IMR-90 (cell line): ENCODE data around the gene CNOT6. TPM values are rescaled to one million over a fixed set of nuclear protein-coding genes. Genes with fewer than 3 reads are reported as not detected.

Source experiments
- ATAC-seq: fragments of 200-7000 bp; cut with Tn5 transposase; 2 replicates; pipeline ENCODE4 v1.9.1; 2020; ENCODE audit warnings: low read depth, mild to moderate bottlenecking, moderate library complexity
- BruUV-seq: library from RNA; stranded (reverse); fragments of 400-500 nt; replicated peaks from 2 replicates; lab custom pipeline; 2021; lab: Mats Ljungman, UMichigan
- CTCF ChIA-PET: fragments of 300-600 bp; formaldehyde crosslinking; extraction: SDS; loops from one replicate; lab custom pipeline; 2021; ENCODE audit warnings: antibody characterized with exemption; lab: Yijun Ruan, JAX
- POLR2A ChIA-PET: fragments of 300-600 bp; sonication (Branson Sonifier 250); formaldehyde crosslinking; loops from one replicate; lab custom pipeline; 2022; ENCODE audit warnings: antibody characterized with exemption; ENCODE audit not compliant: unreplicated experiment; lab: Charles Lee
- DNase-seq: peaks from one replicate; pipeline ENCODE4 v3.0.0; 2013
- H2AFZ ChIP-seq: replicated peaks from 2 replicates; pipeline ENCODE3; 2013; ENCODE audit warnings: low read length, mild to moderate bottlenecking; ENCODE audit not compliant: poor library complexity
- H2AK5ac ChIP-seq: 2 replicates; pipeline ENCODE4 v1.6.1; 2013; ENCODE audit warnings: low read depth, low read length, inconsistent platforms
- H2AK9ac ChIP-seq: replicated peaks from 2 replicates; pipeline ENCODE3; 2013; ENCODE audit warnings: mild to moderate bottlenecking, low read depth, low read length, moderate library complexity; ENCODE audit not compliant: poor library complexity
- H2BK120ac ChIP-seq: 2 replicates; pipeline ENCODE4 v1.6.1; 2013; ENCODE audit warnings: low read depth, low read length, inconsistent platforms
- H2BK15ac ChIP-seq: 3 replicates; pipeline ENCODE4 v1.6.1; 2013; ENCODE audit warnings: low read depth, low read length, inconsistent platforms
- H2BK20ac ChIP-seq: 2 replicates; pipeline ENCODE4 v1.6.1; 2013; ENCODE audit warnings: low read depth, mild to moderate bottlenecking, inconsistent platforms, low read length, moderate library complexity
- H2BK5ac ChIP-seq: 2 replicates; pipeline ENCODE4 v1.6.1; 2013; ENCODE audit warnings: mild to moderate bottlenecking, low read depth, low read length, inconsistent platforms; ENCODE audit not compliant: poor library complexity, severe bottlenecking
- H3K14ac ChIP-seq: replicated peaks from 2 replicates; pipeline ENCODE4 v1.6.1; 2013; ENCODE audit warnings: low read depth, low read length, inconsistent platforms
- H3K18ac ChIP-seq: 2 replicates; pipeline ENCODE4 v1.6.1; 2013; ENCODE audit warnings: low read depth, low read length, control low read depth
- H3K23ac ChIP-seq: 2 replicates; pipeline ENCODE4 v1.6.1; 2013; ENCODE audit warnings: low read depth, low read length, inconsistent platforms
- H3K27ac ChIP-seq: 2 replicates; pipeline ENCODE4 v1.5.1; 2013; ENCODE audit warnings: mild to moderate bottlenecking, control low read depth, low read length; ENCODE audit not compliant: insufficient read depth
- H3K27me3 ChIP-seq: 2 replicates; pipeline ENCODE4 v1.6.1; 2013; ENCODE audit warnings: low read length; ENCODE audit not compliant: control insufficient read depth, insufficient read depth
- H3K36me3 ChIP-seq: 2 replicates; pipeline ENCODE4 v1.6.1; 2013; ENCODE audit warnings: low read length, mixed read lengths; ENCODE audit not compliant: control insufficient read depth, insufficient read depth
- H3K4ac ChIP-seq: 2 replicates; pipeline ENCODE4 v1.6.1; 2013; ENCODE audit warnings: low read depth, low read length, inconsistent platforms
- H3K4me1 ChIP-seq: 2 replicates; pipeline ENCODE4 v1.6.1; 2013; ENCODE audit warnings: low read length, mixed read lengths; ENCODE audit not compliant: control insufficient read depth, insufficient read depth
- H3K4me2 ChIP-seq: 2 replicates; pipeline ENCODE4 v1.6.1; 2013; ENCODE audit warnings: low read depth, mild to moderate bottlenecking, control low read depth, low read length, moderate library complexity
- H3K4me3 ChIP-seq: 2 replicates; pipeline ENCODE4 v1.5.1; 2013; ENCODE audit warnings: low read depth, mild to moderate bottlenecking, control low read depth, low read length, moderate library complexity; ENCODE audit not compliant: insufficient read depth
- H3K56ac ChIP-seq: 2 replicates; pipeline ENCODE4 v1.6.1; 2013; ENCODE audit warnings: low read length, inconsistent platforms; ENCODE audit not compliant: insufficient read depth; ENCODE audit errors: extremely low read depth
- H3K79me1 ChIP-seq, 2 experiments: 2 replicates each; pipeline ENCODE4 v1.6.1; 2013; ENCODE audit warnings: low read length in 2 of 2, inconsistent platforms in 1 of 2, low read depth in 1 of 2
- H3K9ac ChIP-seq: 2 replicates; pipeline ENCODE4 v1.6.1; 2013; ENCODE audit warnings: low read depth, low read length, control low read depth
- H3K9me1 ChIP-seq: 2 replicates; pipeline ENCODE4 v1.6.1; 2013; ENCODE audit warnings: low read length, inconsistent platforms; ENCODE audit not compliant: insufficient read depth
- H3K9me3 ChIP-seq: 2 replicates; pipeline ENCODE4 v1.6.1; 2013; ENCODE audit warnings: low read length; ENCODE audit not compliant: control insufficient read depth, insufficient read depth
- H4K20me1 ChIP-seq: 2 replicates; pipeline ENCODE4 v1.6.1; 2013; ENCODE audit warnings: low read length, inconsistent platforms; ENCODE audit not compliant: insufficient read depth
- H4K5ac ChIP-seq: 2 replicates; pipeline ENCODE4 v1.6.1; 2013; ENCODE audit warnings: mild to moderate bottlenecking, low read depth, low read length, control low read depth
- H4K8ac ChIP-seq, 2 experiments: 2 replicates each; pipeline ENCODE4 v1.6.1; 2013; ENCODE audit warnings: low read depth in 2 of 2, low read length in 2 of 2, control low read depth in 1 of 2, inconsistent platforms in 1 of 2
- H4K91ac ChIP-seq: 2 replicates; pipeline ENCODE4 v1.6.1; 2013; ENCODE audit warnings: low read depth, low read length, inconsistent platforms; ENCODE audit not compliant: insufficient read depth
- BHLHE40 ChIP-seq: fragments of 150-350 bp; IDR thresholded peaks from 2 replicates; pipeline ENCODE4 v1.6.1; 2016; ENCODE audit warnings: mild to moderate bottlenecking, low read depth, low read length
- CHD1 ChIP-seq: IDR thresholded peaks from 2 replicates; pipeline ENCODE4 v1.6.1; 2012; ENCODE audit warnings: low read depth, low read length, improper control_type of control experiment
- CTCF ChIP-seq: conservative IDR thresholded peaks from 2 replicates; pipeline ENCODE4 v1.5.1; 2012; ENCODE audit warnings: mild to moderate bottlenecking, low read depth, low read length, improper control_type of control experiment
- ELK1 ChIP-seq: fragments of 150-350 bp; IDR thresholded peaks from 2 replicates; pipeline ENCODE4 v1.6.1; 2016; ENCODE audit warnings: low read depth, mild to moderate bottlenecking, low read length, moderate library complexity, borderline replicate concordance
- FOS ChIP-seq: fragments of 150-350 bp; IDR thresholded peaks from 2 replicates; pipeline ENCODE4 v1.6.1; 2016; ENCODE audit warnings: low read depth, low read length
- MAFK ChIP-seq: IDR thresholded peaks from 2 replicates; pipeline ENCODE4 v1.6.1; 2012; ENCODE audit warnings: low read depth, low read length, improper control_type of control experiment
- MAZ ChIP-seq: IDR thresholded peaks from 2 replicates; pipeline ENCODE4 v1.6.1; 2012; ENCODE audit warnings: low read depth, mild to moderate bottlenecking, low read length, improper control_type of control experiment, moderate library complexity, borderline replicate concordance
- MXI1 ChIP-seq: IDR thresholded peaks from 2 replicates; pipeline ENCODE4 v1.6.1; 2012; ENCODE audit warnings: low read depth, mild to moderate bottlenecking, low read length, moderate library complexity, borderline replicate concordance
- NFE2L2 ChIP-seq: fragments of 150-350 bp; IDR thresholded peaks from 2 replicates; pipeline ENCODE4 v1.6.1; 2016; ENCODE audit warnings: low read depth, mild to moderate bottlenecking, low read length
- POLR2A ChIP-seq: IDR thresholded peaks from 2 replicates; pipeline ENCODE4 v1.6.1; 2012; ENCODE audit warnings: mild to moderate bottlenecking, low read depth, low read length
- RAD21 ChIP-seq: IDR thresholded peaks from 2 replicates; pipeline ENCODE4 v1.6.1; 2012; ENCODE audit warnings: low read length, improper control_type of control experiment
- RFX5 ChIP-seq: IDR thresholded peaks from 2 replicates; pipeline ENCODE4 v1.8.0; 2012; ENCODE audit warnings: low read depth, mild to moderate bottlenecking, low read length, moderate library complexity
- SMC3 ChIP-seq: fragments of 150-350 bp; IDR thresholded peaks from 2 replicates; pipeline ENCODE4 v1.6.1; 2016; ENCODE audit warnings: low read depth, mild to moderate bottlenecking, antibody characterized with exemption, low read length, moderate library complexity
- USF2 ChIP-seq: fragments of 150-350 bp; IDR thresholded peaks from 2 replicates; pipeline ENCODE4 v1.6.1; 2017; ENCODE audit warnings: mild to moderate bottlenecking, antibody characterized with exemption, low read length, low read depth
- WGBS, 2 experiments: methylation state at CpG; one replicate each; pipeline versions ENCODE4 v1.1.5 to v1.1.7; 2013; ENCODE audit warnings: missing lambda C conversion rate in 2 of 2; ENCODE audit not compliant: insufficient read length in 1 of 2; ENCODE audit errors: extremely low coverage in 2 of 2; 5-methylcytosine and 5-hydroxymethylcytosine counted together
- dilution Hi-C: fragments of 300-500 bp; cut with HindIII; formaldehyde crosslinking; loops from one replicate; pipeline ENCODE4 v1.14.3; 2018; ENCODE audit warnings: low sequenced_read_pairs; ENCODE audit not compliant: unreplicated experiment
- in situ Hi-C: fragments of 300-500 bp; cut with MboI; formaldehyde crosslinking; loops from 3 replicates; pipeline ENCODE4 v1.14.3; 2019; ENCODE audit warnings: low sequenced_read_pairs, inconsistent platforms, mixed read lengths
- intact Hi-C: fragments of 100-400 bp; cut with micrococcal nuclease; formaldehyde crosslinking; loops from 2 replicates; pipeline ENCODE4 v1.10.0; 2022
- polyA plus RNA-seq, 3 experiments: library from polyadenylated mRNA; depleted of rRNA; stranded (reverse); fragments of >200 nt; gene quantifications; 2 replicates each; pipeline ENCODE4 v1.2.3, GENCODE V29; 2012; ENCODE audit warnings: low replicate concordance in 1 of 3
- total RNA-seq: library from RNA; depleted of rRNA; stranded (reverse); fragments of >200 nt; gene quantifications from 2 replicates; pipeline ENCODE4 v1.2.3, GENCODE V29; 2012

The CNOT6 gene
- total and polyA plus RNA-seq, 2 of the 4 experiments (the other 2 are of a cell fraction) = 9.7 to 10.8 TPM

- H3K4ac ChIP-seq = no peak overlapping the region
- no peak overlapping the region for H2BK15ac ChIP-seq
- H3K9me3 ChIP-seq = no peaks in the 10 kb centered on the region
- no peak overlapping the region for H4K8ac ChIP-seq
- no peak overlapping the region for H3K14ac ChIP-seq
- POLR2A ChIA-PET = no interaction called here
- no peak overlapping the region for H2AFZ ChIP-seq
- no peak overlapping the region for H3K9ac ChIP-seq
- no peak overlapping the region for H4K5ac ChIP-seq
- dilution Hi-C loops = no loop called here
- CTCF ChIA-PET = interaction anchor here (3.4 kb wide), 1 partner anchor 177 kb away, joined by 27 read pairs; no protein-coding TSS in a partner anchor
- DNase-seq (peak; percentile 59), ATAC-seq (peak; percentile 98)
- WGBS, 2 experiments = 0% methylated on average over 1 of the region's 16 CpGs; no CpG with 5 or more reads in 1 of the 2 experiments
- no peak overlapping the region for H2AK5ac ChIP-seq
- H2BK5ac ChIP-seq = no peak overlapping the region
- no peaks in the 10 kb centered on the region for H3K4me1 ChIP-seq
- no peak overlapping the region for H2BK20ac ChIP-seq
- H3K36me3 ChIP-seq = no peaks in the 10 kb centered on the region
- H3K4me3 ChIP-seq = no peak overlapping the region
- intact Hi-C loops = loop anchor here (1.0 to 5.0 kb wide), 5 partner anchors 119 to 344 kb away; no protein-coding TSS in a partner anchor
- TF ChIP-seq BHLHE40 (0 out of 2 replicates have a peak, but pooled peaks have one; percentile 3), NFE2L2 (no peak), SMC3 (peak; percentile 91), RFX5 (no peak), FOS (no peak), ELK1 (no peak), CHD1 (no peak), RAD21 (peak; percentile 93), MAZ (peak; percentile 54; the same call in 1 of the 2 replicates), MXI1 (no peak), POLR2A (no peak), MAFK (no peak), USF2 (no peak), CTCF (peak; percentile 89)
- H2BK120ac ChIP-seq = no peak overlapping the region
- no peak overlapping the region for H3K4me2 ChIP-seq
- H3K9me1 ChIP-seq = no peaks in the 10 kb centered on the region
- no peak overlapping the region for H3K56ac ChIP-seq
- H2AK9ac ChIP-seq = peak overlapping the region; percentile 20
- H3K23ac ChIP-seq = no peak overlapping the region
- no peak overlapping the region for H4K91ac ChIP-seq
- H3K18ac ChIP-seq = no peak overlapping the region
- in situ Hi-C loops = loop anchor here (5.0 to 25.0 kb wide), 2 partner anchors 179 to 334 kb away; partner anchors contain the start of gene MAPK9
- no peaks in the 10 kb centered on the region for H3K79me1 ChIP-seq
- H4K20me1 ChIP-seq = no peaks in the 10 kb centered on the region
- peaks cover 11% of the 10 kb centered on the region for H3K27me3 ChIP-seq
- no peak overlapping the region for H3K27ac ChIP-seq
- BruUV-seq = no TSS peak
Observed at GRCh38 chr5:180470966-180471582, 23.1 kb upstream of the CNOT6 start.
